Effector memory CD8-positive, alpha-beta T cell (primary cell): ENCODE measurements around the gene PAX3.

Source experiments
- ATAC-seq: fragments of 150-1000 bp; cut with Tn5 transposase; replicated peaks from 2 replicates; pipeline ENCODE4 v1.10.0; 2021; ENCODE audit warnings: mild to moderate bottlenecking, moderate library complexity
- DNase-seq, 3 experiments: peaks; one replicate each; pipeline ENCODE4 v3.0.0; 2021
- H3K27ac Mint-ChIP-seq, 2 donors: one replicate each; pipeline ENCODE4 v1.8.0; 2022; ENCODE audit warnings: mild to moderate bottlenecking in 2 of 2, mixed read lengths in 2 of 2, moderate library complexity in 2 of 2
- H3K27me3 Mint-ChIP-seq, 2 donors: one replicate each; pipeline ENCODE4 v1.8.0; 2022; ENCODE audit warnings: mixed read lengths in 2 of 2
- H3K36me3 Mint-ChIP-seq: one replicate; pipeline ENCODE4 v1.8.0; 2022; ENCODE audit warnings: mild to moderate bottlenecking, moderate library complexity, mixed read lengths; ENCODE audit not compliant: insufficient read depth
- H3K4me1 Mint-ChIP-seq, 2 donors: one replicate each; pipeline ENCODE4 v1.8.0; 2022; ENCODE audit warnings: low read depth in 2 of 2, mixed read lengths in 2 of 2
- H3K4me3 Mint-ChIP-seq, 2 donors: one replicate each; pipeline ENCODE4 v1.8.0; 2022; ENCODE audit warnings: mild to moderate bottlenecking in 2 of 2, mixed read lengths in 2 of 2, moderate library complexity in 2 of 2
- H3K9me3 Mint-ChIP-seq, 2 donors: one replicate each; pipeline ENCODE4 v1.8.0; 2022; ENCODE audit warnings: mixed read lengths in 2 of 2

The PAX3 gene

DNA sequence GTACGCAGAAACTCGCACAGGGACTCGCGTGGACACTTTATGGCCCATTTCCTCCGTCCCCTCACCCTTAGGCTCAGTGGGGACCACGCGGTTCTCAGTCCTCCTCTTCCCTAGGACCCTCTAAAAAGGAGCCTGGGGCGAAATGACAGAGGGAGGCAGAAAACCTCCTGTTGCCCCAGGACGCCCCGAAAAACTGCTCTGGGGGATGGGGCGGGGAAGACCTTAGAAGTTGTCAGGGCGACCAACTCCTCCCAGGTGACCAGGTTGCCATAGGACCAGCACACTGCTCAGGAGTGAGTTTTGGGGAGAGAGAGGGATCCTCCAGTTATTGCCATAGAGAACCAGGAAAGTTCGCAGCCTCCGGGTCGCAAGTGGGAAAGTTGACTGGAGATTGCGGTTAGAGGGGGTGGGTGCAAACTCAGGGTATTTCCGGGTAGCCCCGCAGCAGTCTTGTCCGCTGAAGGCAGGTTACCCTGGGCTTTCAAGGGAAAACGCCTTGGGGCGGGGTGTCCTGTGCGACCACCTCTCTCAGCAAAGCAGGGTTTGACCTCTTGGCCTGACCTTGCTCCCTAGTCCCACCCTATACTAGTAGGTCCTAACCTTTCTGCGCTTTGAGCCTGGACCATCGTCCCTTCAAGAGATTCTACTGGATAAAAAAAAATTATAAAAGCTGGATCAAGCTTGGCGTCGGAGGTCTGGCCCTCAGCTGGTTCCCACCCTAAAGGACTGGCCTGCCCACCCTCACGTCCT, 7.8 kb upstream of the PAX3 start:
- H3K4me1 Mint-ChIP-seq = peaks cover 26 to 29% of the 10 kb centered on the region in 2 donors
- H3K4me3 Mint-ChIP-seq = peak overlapping the region; percentile 74 to 79
- peaks cover 96 to 100% of the 10 kb centered on the region in 2 donors for H3K27me3 Mint-ChIP-seq
- peaks cover 2% of the 10 kb centered on the region for H3K36me3 Mint-ChIP-seq
- DNase-seq (no peak), ATAC-seq (no peak)
- no peak overlapping the region for H3K27ac Mint-ChIP-seq
- H3K9me3 Mint-ChIP-seq = peaks cover 0 to 2% of the 10 kb centered on the region in 2 donors

- H3K4me1 Mint-ChIP-seq = peaks cover 26 to 29% of the 10 kb centered on the region in 2 donors
- H3K9me3 Mint-ChIP-seq = peaks cover 0 to 2% of the 10 kb centered on the region in 2 donors
- no peak for ATAC-seq
- DNase-seq = no peak
- peaks cover 96 to 100% of the 10 kb centered on the region in 2 donors for H3K27me3 Mint-ChIP-seq
- H3K4me3 Mint-ChIP-seq = peak overlapping the region; percentile 74 to 79
- no peak overlapping the region for H3K27ac Mint-ChIP-seq
- H3K36me3 Mint-ChIP-seq = peaks cover 1% of the 10 kb centered on the region
Measured at GRCh38 chr2:222305516-222306392, 7.0 kb upstream of the PAX3 start.

- Mint-ChIP-seq H3K27me3 (peaks cover 96 to 100% of the 10 kb centered on the region in 2 donors), H3K4me1 (peaks cover 26 to 29% of the 10 kb centered on the region in 2 donors), H3K27ac (no peak overlapping the region), H3K9me3 (peaks cover 0 to 2% of the 10 kb centered on the region in 2 donors), H3K36me3 (peaks cover 2% of the 10 kb centered on the region), H3K4me3 (peak overlapping the region; percentile 74 to 79)
- no peak for DNase-seq
- ATAC-seq = no peak
Measured at GRCh38 chr2:222304737-222305515, 6.1 kb upstream of the PAX3 start.

GRCh38 chr2:222303828-222304736, 5.3 kb upstream of the PAX3 start:
- peaks cover 4 to 6% of the 10 kb centered on the region in 2 donors for H3K9me3 Mint-ChIP-seq
- H3K4me3 Mint-ChIP-seq = peak overlapping the region; percentile 74 to 79
- peaks cover 2% of the 10 kb centered on the region for H3K36me3 Mint-ChIP-seq
- H3K27me3 Mint-ChIP-seq = peaks cover 96 to 100% of the 10 kb centered on the region in 2 donors
- peak overlapping the region in 1 of 2 donors; percentile 13 for H3K27ac Mint-ChIP-seq
- DNase-seq (no peak), ATAC-seq (no peak)
- H3K4me1 Mint-ChIP-seq = peaks cover 29% of the 10 kb centered on the region in 2 donors

DNA sequence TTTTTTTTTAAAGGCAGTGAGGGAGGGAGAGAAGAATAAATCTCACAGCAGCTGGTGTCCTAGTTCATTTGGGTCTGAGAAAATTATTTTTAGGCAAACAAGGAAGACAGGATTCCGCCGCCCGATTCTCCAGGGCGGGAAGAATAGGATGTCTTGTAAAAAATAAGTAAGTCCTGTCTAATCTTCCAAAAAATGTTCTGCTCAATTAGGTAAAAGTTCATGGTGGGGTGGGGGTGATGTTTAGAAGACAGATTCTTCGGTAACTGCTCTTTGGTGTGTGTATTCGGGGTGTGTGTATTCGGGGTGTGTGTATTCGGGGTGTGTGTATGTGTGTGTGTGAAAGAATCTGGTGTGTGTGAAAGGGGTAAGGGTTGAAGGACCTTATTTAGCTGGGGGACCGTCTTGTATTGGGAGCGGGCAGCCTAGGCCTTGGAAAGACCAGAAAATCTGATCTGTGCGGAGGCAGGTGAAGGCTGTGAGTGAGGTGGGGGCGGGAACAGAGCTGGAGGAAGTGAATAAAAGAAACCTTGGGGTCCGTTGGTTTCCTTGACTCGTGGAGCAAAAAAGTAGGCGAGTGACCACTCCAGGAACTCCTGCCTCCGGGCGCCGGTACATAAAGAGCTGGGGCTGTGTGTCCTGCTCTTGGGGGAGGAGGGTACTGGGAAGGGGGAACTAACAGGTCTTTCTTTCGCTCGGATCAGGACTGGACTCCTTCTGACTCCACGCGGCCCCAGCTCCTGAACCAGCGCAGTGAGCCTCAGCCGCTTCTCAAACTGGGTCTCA, 4.4 kb upstream of the PAX3 start:
- Mint-ChIP-seq H3K27me3 (peaks cover 94 to 100% of the 10 kb centered on the region in 2 donors), H3K27ac (peak overlapping the region in 1 of 2 donors; percentile 13), H3K4me1 (peaks cover 29% of the 10 kb centered on the region in 2 donors), H3K36me3 (peaks cover 2% of the 10 kb centered on the region), H3K9me3 (peaks cover 2 to 8% of the 10 kb centered on the region in 2 donors), H3K4me3 (peak overlapping the region in 1 of 2 donors; percentile 38)
- DNase-seq = no peak
- no peak for ATAC-seq

DNA sequence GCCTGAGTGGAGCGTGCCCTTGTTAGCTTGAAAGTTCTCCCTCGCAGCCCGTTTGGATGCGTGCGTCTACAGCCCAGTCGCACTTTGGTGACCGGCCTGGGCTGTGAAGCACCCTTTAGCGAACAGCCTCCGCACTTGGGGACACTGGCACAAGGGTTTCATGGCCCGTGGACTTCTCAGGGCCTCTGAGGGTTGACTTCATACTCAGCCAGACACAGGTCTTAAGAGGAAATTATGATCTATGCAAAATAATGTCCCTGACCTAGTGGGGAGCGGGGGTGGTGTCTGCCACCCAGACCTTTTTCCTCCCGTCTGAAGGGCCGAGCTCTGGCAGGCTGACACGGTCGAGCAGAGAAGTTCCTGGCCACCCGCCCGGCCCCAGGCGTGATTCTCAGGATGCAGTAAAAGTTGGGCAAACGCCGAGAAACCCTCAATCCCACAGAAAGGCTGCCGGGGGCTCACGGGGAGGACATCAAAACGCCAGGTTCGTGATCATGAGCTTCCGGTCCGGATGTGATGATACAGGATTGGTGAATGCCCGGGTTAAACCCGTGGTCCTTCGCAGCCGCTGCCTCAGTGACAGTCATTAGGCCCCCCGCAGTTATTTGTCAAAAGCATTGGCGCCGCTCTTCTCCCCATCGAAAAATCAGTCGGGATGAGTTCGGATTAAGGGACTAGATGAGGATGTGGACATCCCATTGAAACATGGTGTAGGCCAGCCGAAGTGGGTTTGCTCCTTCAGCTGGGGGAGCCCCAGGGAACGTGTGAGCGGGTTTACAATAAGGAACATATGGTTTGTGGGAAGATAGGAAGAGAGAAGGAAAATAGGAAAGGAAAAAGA, 3.6 kb upstream of the PAX3 start:
- Mint-ChIP-seq H3K27me3 (peaks cover 94 to 100% of the 10 kb centered on the region in 2 donors), H3K36me3 (peaks cover 6% of the 10 kb centered on the region), H3K9me3 (peaks cover 2 to 8% of the 10 kb centered on the region in 2 donors), H3K4me3 (peak overlapping the region in 1 of 2 donors; percentile 38), H3K27ac (no peak overlapping the region), H3K4me1 (peaks cover 26 to 29% of the 10 kb centered on the region in 2 donors)
- ATAC-seq (no peak), DNase-seq (no peak)

- peaks cover 2 to 8% of the 10 kb centered on the region in 2 donors for H3K9me3 Mint-ChIP-seq
- no peak overlapping the region for H3K27ac Mint-ChIP-seq
- H3K36me3 Mint-ChIP-seq = peaks cover 7% of the 10 kb centered on the region
- ATAC-seq (no peak), DNase-seq (no peak)
- peaks cover 94 to 100% of the 10 kb centered on the region in 2 donors for H3K27me3 Mint-ChIP-seq
- peaks cover 23 to 29% of the 10 kb centered on the region in 2 donors for H3K4me1 Mint-ChIP-seq
- no peak overlapping the region for H3K4me3 Mint-ChIP-seq
Measured at GRCh38 chr2:222301796-222302118, 3.0 kb upstream of the PAX3 start.

DNA sequence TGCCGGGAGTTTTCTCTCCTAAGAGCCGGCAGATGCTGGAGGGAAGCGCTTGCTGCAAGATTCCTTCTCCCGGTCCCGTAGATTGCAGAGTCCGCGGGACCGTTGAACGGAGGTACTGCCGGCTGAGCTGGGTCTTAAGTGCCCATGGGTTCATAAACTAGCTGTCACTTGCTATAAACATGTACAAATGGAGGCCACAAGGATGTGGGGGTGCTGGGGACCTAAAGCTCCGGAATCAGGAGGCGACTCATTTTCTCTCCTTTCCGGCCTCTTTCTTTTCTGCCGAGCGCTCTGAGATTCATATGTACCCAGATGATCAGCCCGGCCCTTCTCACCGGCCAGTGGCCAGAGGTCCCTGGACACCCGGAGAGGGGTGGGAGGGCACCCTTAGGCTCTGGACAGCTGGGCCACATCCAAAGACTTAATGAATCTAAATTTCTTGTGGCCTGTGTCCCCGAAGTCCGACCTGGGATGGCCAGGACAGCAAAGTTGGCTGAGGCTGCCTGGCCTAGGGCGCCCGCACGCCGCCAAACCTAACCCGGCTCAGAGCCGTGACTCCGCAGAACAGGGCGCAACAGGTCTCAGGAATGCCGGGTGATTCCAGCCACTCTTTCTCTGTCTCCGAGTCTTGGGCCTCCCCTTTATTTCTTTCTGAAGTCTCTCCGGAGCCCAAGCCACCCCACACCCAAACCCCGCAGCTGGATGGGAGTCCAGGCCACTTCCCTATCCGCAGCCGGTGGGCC, 2.4 kb upstream of the PAX3 start:
- DNase-seq (no peak), ATAC-seq (no peak)
- H3K27me3 Mint-ChIP-seq = peaks cover 94 to 100% of the 10 kb centered on the region in 2 donors
- H3K4me1 Mint-ChIP-seq = peaks cover 21 to 25% of the 10 kb centered on the region in 2 donors
- H3K4me3 Mint-ChIP-seq = no peak overlapping the region
- H3K27ac Mint-ChIP-seq = no peak overlapping the region
- peaks cover 2 to 8% of the 10 kb centered on the region in 2 donors for H3K9me3 Mint-ChIP-seq
- peaks cover 7% of the 10 kb centered on the region for H3K36me3 Mint-ChIP-seq

DNA sequence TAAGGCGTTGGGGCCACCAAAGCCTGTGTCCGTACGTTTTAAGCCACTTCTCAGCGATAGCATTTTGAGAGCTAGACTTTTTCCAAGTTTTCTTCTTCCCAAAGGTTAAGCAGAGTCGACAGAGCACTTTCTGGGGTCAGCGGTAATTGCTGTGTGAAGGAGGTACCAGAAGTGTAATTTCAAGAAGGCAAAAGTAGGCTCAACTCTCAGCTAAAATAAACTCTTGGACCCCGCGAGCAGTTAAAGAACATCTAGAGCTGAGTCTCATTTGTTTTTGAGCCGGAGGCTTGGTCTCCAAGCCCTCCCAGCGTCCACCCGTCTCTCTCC, 1.9 kb upstream of the PAX3 start:
- H3K27ac Mint-ChIP-seq = no peak overlapping the region
- peaks cover 19 to 20% of the 10 kb centered on the region in 2 donors for H3K4me1 Mint-ChIP-seq
- DNase-seq = no peak
- H3K9me3 Mint-ChIP-seq = peaks cover 2 to 8% of the 10 kb centered on the region in 2 donors
- ATAC-seq = no peak
- H3K36me3 Mint-ChIP-seq = peaks cover 7% of the 10 kb centered on the region
- peaks cover 97 to 100% of the 10 kb centered on the region in 2 donors for H3K27me3 Mint-ChIP-seq
- H3K4me3 Mint-ChIP-seq = no peak overlapping the region

DNA sequence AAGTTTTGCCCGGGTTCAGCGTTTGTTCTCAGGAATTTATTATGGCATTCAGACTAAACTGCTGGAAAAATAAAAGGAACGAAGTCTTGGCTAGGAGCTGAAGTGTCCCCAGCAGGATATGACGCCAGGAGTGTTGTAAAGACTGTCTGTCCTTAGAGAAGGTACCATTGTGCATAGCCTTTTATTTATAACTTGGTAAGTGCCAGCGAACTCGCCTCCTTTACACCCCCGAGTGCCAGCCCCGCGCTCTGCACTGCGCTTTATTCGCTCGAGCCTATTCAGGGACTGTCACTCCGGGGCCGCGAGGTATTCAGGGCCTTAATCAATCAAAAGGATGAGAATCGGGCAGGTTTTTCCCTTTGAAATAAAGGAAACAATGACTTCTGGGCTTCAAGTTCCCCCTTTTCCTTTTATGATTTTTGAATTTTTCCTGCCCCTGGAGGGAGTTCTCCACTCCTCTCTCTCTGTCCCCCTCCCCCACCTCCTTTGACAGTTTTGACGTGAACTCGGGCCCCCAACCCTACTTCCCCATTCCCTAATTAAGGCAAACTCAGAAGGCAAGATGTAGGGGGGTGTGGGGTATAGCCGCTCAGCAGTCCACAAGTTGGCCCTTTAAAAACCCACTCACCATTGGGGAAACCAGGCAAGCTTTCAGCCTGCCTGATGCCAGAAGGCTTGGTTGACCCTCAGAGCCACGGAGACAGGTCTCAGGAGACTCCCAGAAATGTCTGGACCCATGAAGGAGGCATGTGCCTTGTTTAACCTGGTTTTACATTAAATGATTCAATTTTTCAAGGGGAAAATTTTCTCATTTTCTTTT, 1.3 kb upstream of the PAX3 start:
- ATAC-seq (no peak), DNase-seq (no peak)
- H3K4me1 Mint-ChIP-seq = peaks cover 19 to 20% of the 10 kb centered on the region in 2 donors
- H3K9me3 Mint-ChIP-seq = peaks cover 2 to 8% of the 10 kb centered on the region in 2 donors
- H3K4me3 Mint-ChIP-seq = no peak overlapping the region
- H3K27me3 Mint-ChIP-seq = peaks cover 97 to 100% of the 10 kb centered on the region in 2 donors
- no peak overlapping the region for H3K27ac Mint-ChIP-seq
- peaks cover 9% of the 10 kb centered on the region for H3K36me3 Mint-ChIP-seq
